Stromal cell of bone marrow (primary cell): Measurements from ENCODE around the gene DYNC2H1.
A peak's percentile ranks its signal among the peaks of the same experiment; 100 is the strongest.

Experiments
- DNase-seq: peaks from one replicate; pipeline ENCODE4 v3.0.0-alpha.2; 2012; ENCODE audit warnings: low read depth

The DYNC2H1 gene

DNA sequence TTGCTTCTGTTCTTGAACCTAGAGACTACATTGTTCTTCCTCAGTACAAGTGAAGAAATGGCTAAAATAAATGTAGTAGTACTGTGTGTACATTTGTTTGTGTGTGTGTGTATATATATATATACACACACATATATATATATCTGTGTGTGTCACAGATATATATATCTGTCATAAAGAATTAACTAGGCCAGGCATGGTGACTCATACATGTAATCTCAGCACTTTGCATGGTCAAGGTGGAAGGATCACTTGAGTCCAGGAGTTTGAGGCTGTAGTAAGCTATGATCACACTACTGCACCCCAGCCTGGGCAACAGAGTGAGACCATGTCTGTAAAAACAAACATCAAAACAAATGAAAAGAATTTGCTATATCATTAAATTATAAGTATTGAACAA is 164.8 kb downstream of the DYNC2H1 start:
- DNase-seq = no peak

DNA sequence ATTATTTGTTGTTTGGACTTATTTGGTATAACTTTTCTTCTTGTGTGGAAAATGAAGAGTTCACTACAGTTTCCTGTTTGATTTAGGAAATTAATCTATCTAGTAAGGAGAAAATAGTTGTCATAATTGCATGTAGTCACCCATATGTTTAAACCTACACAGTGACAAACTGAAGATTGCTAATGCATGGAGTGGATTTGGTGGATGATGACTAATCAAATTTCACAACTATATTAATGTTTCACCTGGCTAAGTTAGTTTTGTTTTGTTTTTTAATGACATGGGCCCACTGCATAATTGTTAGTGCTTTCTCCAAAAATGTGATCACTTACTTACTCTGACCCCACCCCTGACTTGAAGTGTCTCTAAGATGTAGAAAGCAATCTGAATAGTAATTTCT is 170.6 kb downstream of the DYNC2H1 start:
- no peak for DNase-seq

DNA sequence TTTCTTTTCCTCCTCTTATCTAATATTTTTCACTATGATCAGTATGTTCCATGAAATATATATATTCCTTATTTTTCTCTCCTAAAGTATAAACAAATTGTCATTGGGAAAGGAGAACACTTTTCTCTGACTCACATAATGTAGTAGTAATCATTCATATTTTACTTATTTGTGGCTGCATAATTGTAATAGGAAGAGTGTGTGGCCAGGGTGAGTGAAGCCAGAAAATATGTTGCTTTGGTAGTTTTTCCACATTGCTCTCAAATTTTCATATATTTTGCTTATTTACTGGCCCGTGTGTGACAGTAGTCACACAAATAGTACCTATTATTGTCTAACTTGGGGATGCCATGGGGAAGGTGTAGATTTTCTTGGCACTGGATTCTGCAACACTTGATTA is 172.1 kb downstream of the DYNC2H1 start:
- DNase-seq = no peak

DNA sequence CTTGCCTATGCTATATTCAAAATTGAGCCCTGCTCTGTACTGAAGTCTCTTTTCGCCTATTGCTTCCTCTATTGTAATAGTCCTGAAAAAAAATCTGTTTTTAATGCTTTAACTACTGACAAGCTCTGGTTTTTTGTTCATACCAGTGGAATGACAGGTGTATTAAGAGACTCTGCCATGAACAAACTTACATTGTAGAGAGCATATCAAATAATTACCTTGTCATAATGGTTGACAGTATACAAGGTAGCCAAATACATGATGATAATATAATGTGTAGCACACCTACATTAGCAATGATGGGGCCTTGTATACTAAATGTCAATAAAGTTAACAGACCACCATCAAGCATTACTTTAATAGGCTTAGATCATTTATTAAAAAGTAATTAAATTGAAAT is 175.0 kb downstream of the DYNC2H1 start:
- DNase-seq = no peak

DNA sequence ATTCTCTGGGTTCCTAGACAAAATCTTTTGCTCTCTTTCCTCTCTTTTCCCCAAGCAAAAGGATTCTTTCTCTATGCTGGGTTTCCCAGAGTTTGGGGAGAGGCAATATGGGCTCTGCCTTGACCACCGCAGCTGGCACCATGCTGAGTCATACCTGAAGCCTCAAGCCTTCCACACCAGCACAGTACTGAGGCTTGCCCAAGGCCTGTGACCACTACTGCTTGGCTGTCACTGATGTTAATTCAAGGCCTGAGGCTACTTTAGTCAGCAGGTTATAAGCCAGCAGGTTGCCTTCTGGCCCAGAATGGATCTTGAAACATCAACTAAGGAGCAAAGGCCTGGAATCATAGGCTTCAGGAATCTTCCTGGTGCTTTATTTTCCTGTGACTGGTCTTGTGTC is 185.3 kb downstream of the DYNC2H1 start:
- no peak for DNase-seq

DNA sequence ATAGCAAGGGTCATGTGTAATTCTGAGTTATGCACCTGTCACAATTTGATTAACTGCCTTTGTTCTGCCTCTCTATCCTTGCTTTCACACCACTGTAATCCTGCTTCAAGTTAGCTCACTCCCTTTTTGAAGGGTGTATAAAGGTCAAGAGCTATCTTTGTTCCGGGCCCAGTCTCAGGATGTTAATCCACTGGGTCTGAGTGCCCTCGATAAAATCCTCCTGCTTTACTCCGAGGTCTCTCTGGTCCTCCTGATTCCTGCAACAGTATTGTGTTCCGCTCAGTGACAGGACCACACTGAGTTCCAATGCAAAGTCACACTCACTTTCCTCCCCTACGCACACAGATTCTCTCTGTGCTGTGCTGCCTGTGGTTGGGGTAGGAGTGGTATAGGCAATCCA is 186.5 kb downstream of the DYNC2H1 start:
- DNase-seq = no peak

DNA sequence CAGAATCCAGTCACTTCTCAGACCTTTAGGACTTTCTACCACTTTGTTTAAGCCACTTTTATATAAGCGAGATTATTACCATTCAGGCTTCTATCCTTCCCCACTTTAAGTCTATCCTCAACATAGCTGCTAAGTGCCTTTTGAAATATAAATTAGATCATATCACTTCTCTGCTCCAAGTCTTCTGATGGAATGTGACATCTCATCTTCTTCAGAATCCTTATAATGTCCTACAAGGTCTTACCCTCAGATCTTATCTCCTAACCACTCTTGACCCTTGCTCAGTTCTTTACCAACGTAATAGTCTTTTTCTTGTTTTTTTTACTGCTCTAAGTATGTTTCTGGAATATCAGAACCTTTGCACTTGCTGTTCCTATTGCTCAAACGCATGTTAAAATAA is 188.7 kb downstream of the DYNC2H1 start:
- no peak for DNase-seq

DNA sequence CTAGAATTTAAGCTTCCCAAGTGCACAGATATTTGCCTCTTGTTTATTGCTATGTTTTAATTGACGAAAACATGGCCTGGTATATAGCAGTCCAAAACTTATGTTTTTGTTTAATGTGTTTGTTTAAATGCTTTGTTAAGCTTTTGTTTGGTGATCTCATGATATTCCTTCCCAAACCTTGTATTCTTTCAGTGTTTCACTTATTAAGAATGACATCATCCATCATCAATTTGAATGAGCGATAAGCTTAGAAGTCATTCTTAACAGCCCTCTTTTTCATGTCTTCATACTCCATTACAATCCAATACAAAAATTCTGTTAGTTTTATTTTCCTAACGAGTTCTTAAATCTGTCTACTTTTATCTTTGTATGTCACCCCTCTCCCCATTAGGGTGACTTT is 206.0 kb downstream of the DYNC2H1 start:
- DNase-seq = no peak

DNA sequence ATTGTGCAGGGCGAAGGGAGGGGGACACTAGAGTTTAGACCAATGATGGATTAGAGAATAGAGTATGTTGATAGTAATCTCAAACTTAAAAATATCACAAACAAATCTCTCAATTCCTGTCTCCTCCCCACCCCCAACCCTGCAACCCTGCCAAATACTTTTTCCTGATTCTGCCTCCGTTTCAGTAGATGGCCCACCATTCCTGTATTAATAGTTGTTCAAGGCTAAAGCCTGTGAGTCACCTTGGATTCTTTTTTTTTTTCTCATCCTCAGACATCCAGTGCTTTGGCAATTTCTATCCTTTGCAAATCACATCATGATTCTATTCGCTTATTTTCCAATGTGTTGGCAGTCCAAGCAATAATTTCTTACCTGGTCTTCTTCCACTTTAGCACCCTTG is 207.9 kb downstream of the DYNC2H1 start:
- no peak for DNase-seq

DNA sequence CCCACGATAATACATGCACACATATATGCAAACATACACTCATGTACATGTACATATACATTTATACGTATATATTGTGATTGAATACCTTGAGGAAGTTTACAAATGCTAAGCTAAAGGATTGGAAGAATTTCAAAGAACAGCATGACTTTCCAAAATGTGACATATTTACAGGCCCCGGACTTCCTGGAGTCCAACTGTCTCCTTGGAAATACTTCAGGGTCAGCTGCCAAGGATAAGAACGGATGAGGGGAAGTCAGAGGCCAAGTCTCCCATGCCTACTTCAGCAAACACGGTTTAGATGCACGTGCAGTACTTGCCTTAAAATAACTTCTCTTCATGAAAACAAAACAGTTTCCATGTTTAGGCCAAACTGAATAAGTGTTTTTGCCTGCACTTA is 213.6 kb downstream of the DYNC2H1 start:
- peak; percentile 11 for DNase-seq

DNA sequence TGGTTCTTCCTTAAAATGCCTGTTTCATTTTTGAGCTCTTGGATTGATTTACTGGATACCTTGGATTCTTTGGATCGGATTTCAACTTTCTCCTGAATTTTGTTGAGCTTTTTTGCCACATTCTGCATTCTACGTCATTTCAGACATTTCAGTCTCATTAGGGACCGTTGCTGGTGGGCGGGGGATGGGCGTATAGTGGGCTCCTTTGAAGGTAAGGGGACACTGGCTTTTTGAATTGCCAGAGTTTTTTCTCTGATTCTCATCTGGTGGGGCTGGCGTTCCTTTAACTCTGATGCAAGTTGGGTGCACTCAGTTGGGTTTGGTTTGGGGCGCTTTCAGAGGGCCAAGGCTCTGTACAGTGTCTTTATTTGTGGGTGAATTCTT is 216.5 kb downstream of the DYNC2H1 start:
- no peak for DNase-seq

DNA sequence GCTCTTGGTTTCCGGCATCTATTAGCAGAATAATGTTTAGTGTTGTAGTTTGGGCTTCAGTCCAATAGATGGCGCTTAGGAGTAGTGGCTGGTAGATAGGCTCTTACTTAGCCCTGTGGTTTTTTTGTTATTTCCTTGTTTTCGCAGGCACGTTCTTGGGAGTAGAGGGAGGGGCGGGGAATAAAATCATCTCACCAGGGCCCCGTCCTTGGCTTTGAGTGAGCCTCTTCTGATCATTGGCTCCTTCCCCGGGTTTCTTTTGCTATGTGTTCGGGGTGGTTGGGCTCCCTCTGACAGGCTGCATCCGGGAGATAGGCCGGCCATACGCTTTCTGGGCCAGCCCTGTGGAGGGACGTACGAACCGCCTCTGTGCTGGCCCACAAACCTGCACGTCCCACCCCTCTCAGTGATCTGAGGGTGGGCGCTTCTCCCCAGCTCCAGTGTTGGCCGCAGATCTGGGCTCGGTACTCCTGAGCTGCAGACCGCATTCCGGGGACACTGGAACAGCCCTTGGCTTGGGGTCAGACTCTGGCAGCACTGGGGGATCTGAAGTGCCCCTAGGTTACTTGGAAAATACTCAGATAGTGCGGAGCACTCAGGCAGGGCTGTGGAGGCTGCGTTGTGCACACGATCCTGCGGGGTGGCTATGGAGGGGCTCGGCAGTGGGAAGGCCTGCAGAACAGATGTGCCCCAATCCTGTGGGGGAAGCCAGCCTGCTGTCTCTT is 217.0 kb downstream of the DYNC2H1 start:
- DNase-seq = peak; percentile 57

DNA sequence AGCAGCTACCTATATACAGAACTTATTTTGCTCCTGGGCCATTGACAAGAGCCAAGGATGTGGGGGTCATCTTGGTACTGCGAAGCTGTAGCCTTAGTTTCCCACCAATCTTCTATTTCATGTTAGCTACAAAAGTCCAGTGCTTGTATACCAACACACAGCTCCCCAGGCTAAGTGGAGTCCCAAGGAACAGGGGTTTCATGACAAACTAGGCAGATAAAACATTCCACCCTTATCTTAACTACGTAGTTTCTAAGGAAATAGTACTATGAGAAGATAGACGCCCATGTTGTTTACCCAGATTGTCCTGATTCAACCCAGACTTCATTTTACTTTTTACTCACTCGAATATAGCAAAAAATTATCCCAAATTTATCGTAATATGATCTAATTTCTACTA is 218.5 kb downstream of the DYNC2H1 start:
- no peak for DNase-seq

DNA sequence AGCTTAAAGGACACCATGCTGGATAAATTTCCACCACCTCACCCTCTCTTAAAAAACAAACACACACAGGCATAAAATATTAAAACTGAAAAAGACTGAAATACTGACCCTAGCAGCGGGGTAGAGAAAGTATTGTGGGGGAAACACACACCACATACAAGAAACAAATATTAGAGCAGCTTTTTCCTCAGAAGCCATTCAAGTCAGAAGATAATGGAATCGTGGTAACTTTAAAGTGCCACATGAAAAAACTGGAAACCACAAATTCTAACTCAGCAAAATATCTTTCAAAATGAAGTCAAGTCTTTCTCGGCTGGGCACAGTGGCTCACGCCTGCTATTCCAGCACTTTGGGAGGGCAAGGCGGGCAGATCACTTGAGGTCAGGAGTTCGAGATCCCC is 223.2 kb downstream of the DYNC2H1 start:
- DNase-seq = no peak

DNA sequence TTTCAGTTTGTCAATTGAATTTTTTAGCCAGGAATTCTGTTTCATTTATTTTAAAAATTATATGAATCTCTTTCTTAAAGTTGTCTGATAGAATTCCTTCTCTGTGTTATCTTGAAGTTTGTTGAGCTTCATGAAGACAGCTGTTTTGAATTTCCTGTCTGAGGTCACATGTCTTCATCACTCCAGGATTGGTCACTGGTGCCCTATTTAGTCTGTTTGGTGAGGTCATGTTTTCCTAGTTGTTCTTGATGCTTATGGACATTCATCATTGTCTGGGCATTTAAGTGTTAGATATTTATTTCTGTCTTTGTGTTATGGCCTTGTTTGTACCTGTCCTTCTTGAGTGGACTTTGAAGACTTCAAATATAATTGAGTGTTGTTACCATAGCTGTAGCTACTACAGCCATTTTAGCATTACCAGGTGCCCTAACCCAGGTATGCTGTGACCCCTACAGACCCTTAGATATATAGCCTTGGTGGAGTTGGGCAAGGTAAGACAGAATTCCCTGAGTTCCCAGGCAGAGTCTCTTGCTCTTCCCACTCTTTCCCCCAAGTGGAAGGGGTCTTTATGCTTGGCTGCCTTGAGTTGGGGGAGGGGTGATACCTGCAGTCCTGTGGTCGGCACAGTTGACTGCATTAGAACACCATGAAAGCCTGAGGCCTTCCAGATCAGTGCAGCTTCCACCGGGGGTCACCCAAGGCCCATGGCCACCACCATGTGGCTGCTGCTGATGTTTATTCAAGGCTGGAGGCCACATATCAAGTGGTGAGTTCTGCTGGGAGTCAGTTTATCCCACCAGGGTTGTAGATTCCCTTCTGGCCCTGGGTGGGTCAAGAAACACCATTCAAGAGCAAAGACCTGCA is 229.6 kb downstream of the DYNC2H1 start:
- no peak for DNase-seq

DNA sequence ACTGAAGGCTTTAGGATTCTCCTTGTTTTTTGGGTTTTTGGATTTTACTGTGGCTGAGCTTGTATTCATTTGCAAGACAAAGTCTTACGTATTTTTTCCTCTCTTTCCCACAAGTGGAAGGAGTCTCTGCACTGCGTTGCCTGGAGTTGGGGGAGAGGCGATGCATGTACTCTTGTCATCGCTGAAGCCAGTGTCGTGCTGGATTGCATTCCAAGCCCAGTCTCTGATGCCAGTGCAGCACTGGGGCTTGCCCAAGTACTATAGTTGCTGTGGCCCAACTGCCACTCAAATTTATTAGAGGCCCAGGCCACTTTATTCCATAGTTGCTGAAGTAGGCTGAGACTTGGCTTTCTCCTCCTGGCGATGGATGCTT is 230.2 kb downstream of the DYNC2H1 start:
- no peak for DNase-seq

DNA sequence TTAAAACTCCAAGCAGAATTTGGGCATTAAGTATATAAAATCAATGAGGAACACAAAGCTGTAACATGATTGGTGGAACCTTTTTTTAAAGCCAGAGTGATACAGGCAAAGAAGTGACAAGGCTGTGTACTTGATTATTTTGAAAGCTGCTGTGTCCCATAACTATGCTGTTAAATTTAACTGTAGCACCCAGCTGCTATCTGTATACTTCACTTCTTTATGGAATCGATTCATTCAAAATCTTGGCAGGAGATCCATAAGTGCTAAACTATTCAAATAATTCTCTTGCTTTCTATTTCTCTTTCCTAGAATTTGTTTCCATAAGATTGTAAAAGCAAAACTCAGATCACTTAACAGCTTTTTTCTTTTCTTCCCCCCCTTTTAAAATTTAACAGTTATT is 231.7 kb downstream of the DYNC2H1 start:
- no peak for DNase-seq

DNA sequence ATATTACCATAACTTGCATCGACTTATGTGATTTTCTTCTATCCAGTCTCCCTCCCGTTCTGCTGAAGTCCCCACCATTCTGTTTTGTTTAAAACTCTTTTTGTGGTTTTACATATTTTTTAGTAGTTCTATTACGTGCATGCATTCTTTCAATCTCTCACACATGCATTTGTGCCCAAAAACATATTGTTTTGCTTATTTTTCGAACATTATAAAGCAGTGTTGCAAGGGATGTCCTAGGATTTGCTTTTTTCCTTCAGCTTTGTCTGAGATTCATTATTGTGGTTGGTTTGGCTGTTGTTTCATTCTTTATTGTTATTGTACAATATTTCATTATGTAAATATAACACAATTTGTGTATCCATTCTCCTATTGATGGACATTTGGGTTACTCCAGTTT is 235.7 kb downstream of the DYNC2H1 start:
- DNase-seq = no peak

DNA sequence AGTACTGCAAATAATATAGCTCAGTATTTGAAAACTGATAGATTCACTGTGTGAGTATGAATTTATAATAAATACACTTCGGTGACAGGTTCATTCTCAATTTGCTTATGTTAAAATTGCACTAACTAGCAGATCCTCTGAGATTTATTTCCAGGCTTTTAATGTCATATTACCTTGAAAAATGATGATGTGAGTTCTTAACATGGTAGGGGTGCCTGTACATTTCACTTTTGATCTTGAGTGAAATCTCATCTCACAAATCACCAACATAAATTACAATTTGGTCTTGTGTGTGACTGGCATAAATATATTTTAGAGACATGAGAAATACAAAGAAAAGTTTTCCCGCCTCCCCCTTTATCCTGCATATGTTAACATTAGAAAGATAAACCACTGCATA is 240.4 kb downstream of the DYNC2H1 start:
- no peak for DNase-seq

DNA sequence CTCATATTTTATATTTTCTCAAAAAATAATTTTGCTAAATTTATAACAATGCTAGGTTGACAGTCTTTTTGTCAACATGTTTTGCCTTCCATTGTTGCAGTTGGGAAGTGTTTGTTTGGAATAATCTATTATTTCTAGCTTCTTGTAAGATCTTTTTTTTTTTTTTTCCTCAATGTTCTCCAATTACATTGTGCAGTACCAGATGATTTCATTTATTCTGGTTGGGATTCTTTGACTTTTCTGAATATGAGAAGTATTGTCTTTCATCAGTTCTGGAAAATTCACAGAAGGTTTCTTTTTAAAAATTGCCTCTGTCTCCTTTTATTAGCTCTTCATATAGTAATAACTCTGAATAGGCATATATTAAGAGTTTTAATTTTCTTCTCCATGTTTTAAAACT is 245.4 kb downstream of the DYNC2H1 start:
- no peak for DNase-seq

DNA sequence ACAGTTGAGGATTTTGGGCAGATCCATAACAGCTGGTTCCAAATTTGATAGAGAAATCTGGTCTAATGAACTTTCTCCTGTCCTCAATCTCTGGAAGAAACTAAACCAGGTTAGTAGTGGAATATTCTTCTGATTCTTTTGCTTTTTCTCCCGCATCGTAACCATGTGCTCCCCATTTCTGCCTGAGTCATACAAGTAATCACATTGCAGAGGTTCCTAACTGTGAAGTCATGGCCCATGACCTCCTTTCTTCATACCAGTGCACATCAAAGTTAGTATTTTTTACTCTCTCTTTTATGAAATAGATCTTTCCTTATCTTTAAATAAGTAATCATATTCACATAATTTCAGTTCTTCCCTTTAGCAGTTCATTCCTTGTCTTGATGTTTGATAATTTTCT is 249.0 kb downstream of the DYNC2H1 start:
- DNase-seq = peak; percentile 5

DNA sequence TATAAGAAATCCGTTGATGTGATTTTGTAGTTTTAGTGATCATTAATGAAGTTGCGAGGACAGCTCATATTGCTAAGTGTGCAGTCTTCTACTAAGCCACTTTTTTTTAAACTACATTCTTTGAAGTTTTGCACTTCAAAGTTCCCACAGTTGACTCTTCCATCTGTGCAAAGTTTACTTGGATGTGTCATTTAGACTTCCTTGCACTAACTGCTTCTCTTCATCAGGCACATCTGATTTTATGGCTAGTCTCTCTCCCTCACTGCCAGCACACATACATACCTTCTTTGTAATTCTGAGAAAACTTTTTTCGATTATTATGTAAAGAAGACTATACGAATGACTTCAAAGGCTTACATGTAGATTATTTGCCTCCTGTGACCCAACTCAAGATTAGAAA is 250.0 kb downstream of the DYNC2H1 start:
- no peak for DNase-seq

DNA sequence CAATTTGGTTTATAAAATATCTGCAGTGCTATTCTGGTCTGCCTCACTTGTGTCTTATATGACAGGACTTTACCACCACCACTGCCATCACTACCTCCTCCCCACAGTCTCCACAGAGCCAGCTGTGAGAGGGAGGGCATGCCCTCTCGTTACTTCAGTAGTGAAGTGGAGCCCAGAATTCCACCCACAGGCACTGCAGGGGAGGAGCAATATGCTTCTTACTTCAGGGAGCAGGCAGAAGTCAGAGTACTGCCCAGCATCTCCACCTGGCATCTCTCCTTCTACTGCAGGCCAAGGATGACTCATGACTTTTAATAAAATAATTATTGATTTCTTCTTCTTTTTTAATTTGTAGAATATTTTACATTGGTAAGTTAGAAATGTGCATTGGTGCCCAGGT is 255.5 kb downstream of the DYNC2H1 start:
- DNase-seq = no peak

DNA sequence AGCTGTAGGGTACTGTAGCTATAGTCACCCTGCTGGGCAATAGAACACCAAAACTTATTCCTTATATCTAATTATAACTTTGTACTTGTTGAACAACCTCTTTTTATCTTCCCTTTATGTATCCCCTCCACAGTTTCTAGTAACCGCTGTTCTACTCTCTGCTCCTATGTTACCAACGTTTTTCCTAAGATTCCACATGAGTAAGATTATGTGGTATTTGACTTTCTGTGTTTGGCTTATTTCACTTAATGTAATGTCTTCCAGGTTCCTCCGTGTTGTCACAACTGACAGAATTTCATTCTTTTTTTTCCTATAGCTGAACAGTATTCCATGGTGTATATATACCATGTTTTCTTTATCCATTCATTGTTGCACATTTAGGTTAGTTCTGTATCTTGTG is 258.4 kb downstream of the DYNC2H1 start:
- no peak for DNase-seq
